ENCODE measurements around the gene TMPRSS9.

Gene TMPRSS9

GRCh38 chr19:2341244-2341751 is 18.8 kb upstream of the TMPRSS9 start:
- TF ChIP-seq CREB5 (CRISPR knock-in tag; IDR thresholded peaks at IDR 0.05; ENCODE audit: low read depth): no peak
- TF ChIP-seq OSR1 (CRISPR knock-in tag; IDR thresholded peaks at IDR 0.05): no peak
- TF ChIP-seq RARB (CRISPR knock-in tag; IDR thresholded peaks at IDR 0.05): no peak
- no peak for TF ChIP-seq CSDC2 (CRISPR knock-in tag; IDR thresholded peaks at IDR 0.05)
- no peak for TF ChIP-seq TOX (CRISPR knock-in tag; IDR thresholded peaks at IDR 0.05; ENCODE audit: borderline replicate concordance)
- no peak for TF ChIP-seq ISL1 (CRISPR knock-in tag; IDR thresholded peaks at IDR 0.05)
- no peak for TF ChIP-seq ZNF70 (CRISPR knock-in tag; IDR thresholded peaks at IDR 0.05)
- no peak for TF ChIP-seq GLIS3 (CRISPR knock-in tag; IDR thresholded peaks at IDR 0.05)
- no peak for TF ChIP-seq TCF4 (CRISPR knock-in tag; IDR thresholded peaks at IDR 0.05; ENCODE audit: borderline replicate concordance)
- no peak for TF ChIP-seq POU6F1 (CRISPR knock-in tag; IDR thresholded peaks at IDR 0.05; ENCODE audit: borderline replicate concordance, low read depth)
- TF ChIP-seq ZFP3 (CRISPR knock-in tag; IDR thresholded peaks at IDR 0.05): no peak
- no peak for TF ChIP-seq ZNF565 (CRISPR knock-in tag; conservative IDR thresholded peaks at IDR 0.05; ENCODE audit: low read depth)
- TF ChIP-seq TSHZ2 (CRISPR knock-in tag; IDR thresholded peaks at IDR 0.05): no peak
- TF ChIP-seq ARNTL (CRISPR knock-in tag; IDR thresholded peaks at IDR 0.05; ENCODE audit: borderline replicate concordance, low read depth): no peak
- TF ChIP-seq ESRRG (CRISPR knock-in tag; IDR thresholded peaks at IDR 0.05): no peak

GRCh38 chr19:2341982-2342381 is 18.1 kb upstream of the TMPRSS9 start:
- no peak for ATAC-seq

More at GRCh38 chr19:2341244-2341751, 18.8 kb upstream of the TMPRSS9 start:
- no peak for ATAC-seq

More at GRCh38 chr19:2341982-2342381, 18.1 kb upstream of the TMPRSS9 start:
- TF ChIP-seq ARNTL (CRISPR knock-in tag; IDR thresholded peaks at IDR 0.05; ENCODE audit: borderline replicate concordance, low read depth) (no peak), ZFP30 (CRISPR knock-in tag; IDR thresholded peaks at IDR 0.05) (no peak), TSHZ2 (CRISPR knock-in tag; IDR thresholded peaks at IDR 0.05) (no peak), ESRRG (CRISPR knock-in tag; IDR thresholded peaks at IDR 0.05) (no peak), SNAI2 (CRISPR knock-in tag; IDR thresholded peaks at IDR 0.05) (no peak), BACH2 (CRISPR knock-in tag; IDR thresholded peaks at IDR 0.05; ENCODE audit: borderline replicate concordance) (no peak), POU6F1 (CRISPR knock-in tag; IDR thresholded peaks at IDR 0.05; ENCODE audit: borderline replicate concordance, low read depth) (no peak), GLIS3 (CRISPR knock-in tag; IDR thresholded peaks at IDR 0.05) (no peak)

Measured in SK-N-SH treated with all-trans-retinoic acid at 6 μM for 48 hours (cell line).